Left lung (tissue), 10 donors: ENCODE data around the gene BAIAP2L1. TPM values are rescaled to one million over a fixed set of nuclear protein-coding genes. Genes with fewer than 3 reads are reported as not detected.

Experiments used
- ATAC-seq: fragments of 200-7000 bp; cut with Tn5 transposase; one replicate; pipeline ENCODE4 v1.9.1; 2020; ENCODE audit warnings: moderate library complexity
- DNase-seq, 4 donors: peaks; one replicate each; pipeline ENCODE4 v3.0.0-alpha.2; 2013 to 2020
- H3K27ac ChIP-seq, 2 donors: fragments of 200-600 bp; sonication (generic) in 1 of 2; one replicate each; pipeline versions ENCODE4 v1.5.0 to v1.8.0; 2020 to 2021
- H3K27me3 ChIP-seq, 2 donors: fragments of 200-600 bp; sonication (generic) in 1 of 2; one replicate each; pipeline versions ENCODE4 v1.5.0 to v1.8.0; 2020 to 2021
- H3K36me3 ChIP-seq, 2 donors: fragments of 200-600 bp; sonication (generic) in 1 of 2; one replicate each; pipeline versions ENCODE4 v1.5.0 to v1.8.0; 2020 to 2021
- H3K4me1 ChIP-seq, 2 donors: fragments of 200-600 bp; one replicate each; pipeline ENCODE4 v1.8.0; 2021
- H3K4me3 ChIP-seq, 2 donors: fragments of 200-600 bp; sonication (generic) in 1 of 2; one replicate each; pipeline versions ENCODE4 v1.5.0 to v1.8.0; 2020 to 2021; ENCODE audit warnings: mild to moderate bottlenecking in 1 of 2
- H3K9me3 ChIP-seq, 2 donors: fragments of 200-600 bp; sonication (generic) in 1 of 2; one replicate each; pipeline versions ENCODE4 v1.5.0 to v1.8.0; 2020 to 2021
- CTCF ChIP-seq, 2 donors: fragments of 200-600 bp; sonication (generic) in 1 of 2; IDR thresholded peaks; one replicate each; pipeline versions ENCODE4 v1.5.0 to v1.8.0; 2021; ENCODE audit warnings: antibody characterized with exemption in 2 of 2
- intact Hi-C, 2 donors: fragments of 100-400 bp; cut with DNase I; formaldehyde crosslinking; loops; one replicate each; pipeline versions ENCODE4 v1.11.2 to v1.14.2; 2022
- polyA plus RNA-seq, 6 donors: library from polyadenylated mRNA; unstranded; fragments of 120-200 nt; gene quantifications; one replicate each; pipeline ENCODE4 v1.2.1, GENCODE V29; 2013; ENCODE audit not compliant: insufficient read length in 6 of 6
- total RNA-seq, 2 donors: library from RNA; stranded (reverse); fragmentation: NEBNext Ultra II Directional; extraction: Animal tissue kit (Norgen Biotek cat#: 25700); gene quantifications; one replicate each; pipeline ENCODE4 v1.2.1, GENCODE V29; 2021
- donor health status: DM: no; HTN: yes; CAD: no.
- donor health status: DM: no; HTN: no; CAD: no.

The BAIAP2L1 gene
- total and polyA plus RNA-seq, 8 donors = 16.6 to 31.8 (median 20.9) TPM

GRCh38 chr7:98357751-98358161 lies 43.1 kb downstream of the BAIAP2L1 start:
- TF ChIP-seq CTCF (IDR thresholded peaks at IDR 0.05) = no peak
- peak; percentile 39 for ATAC-seq
- H3K27me3 ChIP-seq = no peaks in the 10 kb centered on the region
- no peaks in the 10 kb centered on the region for H3K36me3 ChIP-seq
- intact Hi-C loops = no loop called here
- peak in 1 of 4 donors; percentile 49 for DNase-seq
- peaks cover 2 to 21% of the 10 kb centered on the region in 2 donors for H3K4me1 ChIP-seq
- H3K4me3 ChIP-seq = no peak overlapping the region
- no peaks in the 10 kb centered on the region for H3K9me3 ChIP-seq
- peak overlapping the region; percentile 3 to 22 for H3K27ac ChIP-seq

GRCh38 chr7:98355250-98355538 lies 45.7 kb downstream of the BAIAP2L1 start:
- intact Hi-C loops = no loop called here
- Histone ChIP-seq H3K27ac (peak overlapping the region; percentile 57 to 71), H3K9me3 (no peaks in the 10 kb centered on the region), H3K4me3 (no peak overlapping the region), H3K4me1 (peaks cover 2 to 17% of the 10 kb centered on the region in 2 donors), H3K27me3 (no peaks in the 10 kb centered on the region), H3K36me3 (no peaks in the 10 kb centered on the region)
- DNase-seq = no peak
- peak; percentile 24 for ATAC-seq
- no peak for TF ChIP-seq CTCF (IDR thresholded peaks at IDR 0.05)

DNA sequence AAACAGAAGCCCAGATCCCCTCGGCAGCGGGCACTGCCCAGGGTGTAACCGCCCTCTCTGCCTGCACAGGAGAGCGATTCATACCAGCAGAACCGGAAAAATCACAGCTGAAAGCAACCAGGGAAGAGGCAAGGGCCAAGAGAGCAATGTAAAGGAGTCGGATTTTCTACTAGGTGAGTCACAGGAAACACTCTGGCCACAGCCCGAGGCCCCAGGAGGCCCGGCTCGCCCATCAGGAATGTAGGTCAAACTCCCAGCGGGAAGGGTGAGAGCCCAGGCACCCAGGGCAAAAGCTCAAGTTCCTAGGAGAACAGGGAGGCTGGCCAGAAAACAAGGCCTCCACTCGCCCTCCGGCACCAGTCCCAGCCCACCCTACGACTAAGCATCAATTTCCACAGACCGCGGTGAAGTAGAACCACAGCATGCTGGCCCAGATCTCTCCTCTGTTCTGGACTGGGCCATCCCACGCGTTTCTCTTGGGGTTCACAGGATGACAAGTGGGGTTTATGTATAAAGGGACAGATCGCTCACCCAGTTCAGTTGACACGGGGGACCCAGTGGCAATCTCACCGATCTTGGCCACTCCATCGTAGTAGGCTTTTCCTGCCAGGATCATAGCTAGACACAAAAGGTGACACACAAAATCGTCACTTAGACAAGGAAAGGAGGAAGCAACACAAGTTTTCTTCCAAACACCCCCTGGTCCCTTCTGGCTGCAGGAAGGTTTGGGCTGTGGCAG lies 46.2 kb downstream of the BAIAP2L1 start:
- peak; percentile 91 for ATAC-seq
- Histone ChIP-seq H3K27ac (peak overlapping the region; percentile 57 to 71), H3K9me3 (no peaks in the 10 kb centered on the region), H3K27me3 (no peaks in the 10 kb centered on the region), H3K36me3 (no peaks in the 10 kb centered on the region), H3K4me1 (peaks cover 2 to 17% of the 10 kb centered on the region in 2 donors), H3K4me3 (no peak overlapping the region)
- peak in 3 of 4 donors; percentile 35 to 84 (median 75) for DNase-seq
- TF ChIP-seq CTCF (IDR thresholded peaks at IDR 0.05) = no peak
- intact Hi-C loops = no loop called here

- peak overlapping the region; percentile 57 to 71 for H3K27ac ChIP-seq
- H3K27me3 ChIP-seq = no peaks in the 10 kb centered on the region
- TF ChIP-seq CTCF (IDR thresholded peaks at IDR 0.05) = no peak
- no peaks in the 10 kb centered on the region for H3K36me3 ChIP-seq
- ATAC-seq (peak; percentile 6), DNase-seq (no peak)
- peaks cover 2 to 17% of the 10 kb centered on the region in 2 donors for H3K4me1 ChIP-seq
- intact Hi-C loops = no loop called here
- H3K9me3 ChIP-seq = no peaks in the 10 kb centered on the region
- H3K4me3 ChIP-seq = no peak overlapping the region
These were observed 46.8 kb downstream of the BAIAP2L1 start for GRCh38 chr7:98354052-98354451.

- no peaks in the 10 kb centered on the region for H3K27me3 ChIP-seq
- TF ChIP-seq CTCF (IDR thresholded peaks at IDR 0.05) = no peak
- no peaks in the 10 kb centered on the region for H3K36me3 ChIP-seq
- H3K9me3 ChIP-seq = no peaks in the 10 kb centered on the region
- H3K27ac ChIP-seq = peak overlapping the region in 1 of 2 donors; percentile 65
- ATAC-seq (peak; percentile 36), DNase-seq (peak in 1 of 4 donors; percentile 37)
- no peak overlapping the region for H3K4me3 ChIP-seq
- peaks cover 2 to 11% of the 10 kb centered on the region in 2 donors for H3K4me1 ChIP-seq
- intact Hi-C loops = no loop called here
These were observed 48.3 kb downstream of the BAIAP2L1 start for GRCh38 chr7:98352621-98353020.
